ENCODE measurements around the gene LYPLA2.
A peak's percentile ranks its signal among the peaks of the same experiment; 100 is the strongest.

Gene LYPLA2

GRCh38 chr1:23797478-23798448 lies 6.8 kb downstream of the LYPLA2 start:
- no peak overlapping the region for H3K4me3 ChIP-seq (ENCODE audit: low read depth, low read length)
- TF ChIP-seq CTCF (IDR thresholded peaks at IDR 0.05; ENCODE audit: borderline replicate concordance, insufficient read depth, low read depth, low read length) = no peak

GRCh38 chr1:23798662-23799142 lies 7.8 kb downstream of the LYPLA2 start:
- peak; percentile 30; the same call in 1 of the 2 replicates for TF ChIP-seq CTCF (IDR thresholded peaks at IDR 0.05; ENCODE audit: borderline replicate concordance, insufficient read depth, low read depth, low read length)
- no peak overlapping the region for H3K4me3 ChIP-seq (ENCODE audit: low read depth, low read length)

- peak overlapping the region; percentile 90 for H3K4me3 ChIP-seq (ENCODE audit: low read depth, low read length)
- no peak for TF ChIP-seq CTCF (IDR thresholded peaks at IDR 0.05; ENCODE audit: borderline replicate concordance, insufficient read depth, low read depth, low read length)
Measured at GRCh38 chr1:23799255-23799569, 8.3 kb downstream of the LYPLA2 start.

GRCh38 chr1:23799570-23800399 lies 8.8 kb downstream of the LYPLA2 start:
- TF ChIP-seq CTCF (IDR thresholded peaks at IDR 0.05; ENCODE audit: borderline replicate concordance, insufficient read depth, low read depth, low read length) = no peak

GRCh38 chr1:23800400-23801337 lies 9.7 kb downstream of the LYPLA2 start, which contains the start of gene GALE:
Gene GALE, minus strand, starts transcription at chr1:23800754. Its CDS starts 1,747 bp downstream, at chr1:23799007.
- TF ChIP-seq CTCF (IDR thresholded peaks at IDR 0.05; ENCODE audit: borderline replicate concordance, insufficient read depth, low read depth, low read length) = no peak
- peak within 1 kb of the TSS; percentile 90 for H3K4me3 ChIP-seq (ENCODE audit: low read depth, low read length)

More at GRCh38 chr1:23799570-23800399, 8.8 kb downstream of the LYPLA2 start:
- peak overlapping the region; percentile 90 for H3K4me3 ChIP-seq (ENCODE audit: low read depth, low read length)

GRCh38 chr1:23801338-23801748 lies 10.4 kb downstream of the LYPLA2 start:
- H3K4me3 ChIP-seq (ENCODE audit: low read depth, low read length) = peak overlapping the region; percentile 90
- no peak for TF ChIP-seq CTCF (IDR thresholded peaks at IDR 0.05; ENCODE audit: borderline replicate concordance, insufficient read depth, low read depth, low read length)

All from GM12875 (cell line).